Type B pancreatic cell (in vitro differentiated cells): ENCODE data around the gene MTMR3. TPM values are rescaled to one million over a fixed set of nuclear protein-coding genes. Genes with fewer than 3 reads are reported as not detected.

ENCODE experiments used
- DNase-seq: peaks from one replicate; pipeline ENCODE4 v3.0.0; 2021; ENCODE audit warnings: mixed read lengths; ENCODE audit not compliant: unreplicated experiment; ENCODE audit errors: extremely low spot score
- H3K27ac Mint-ChIP-seq: 2 replicates; pipeline ENCODE4 v1.8.0; 2021; ENCODE audit warnings: mild to moderate bottlenecking, mixed read lengths
- H3K27me3 Mint-ChIP-seq: 2 replicates; pipeline ENCODE4 v1.8.0; 2021; ENCODE audit warnings: mixed read lengths
- H3K36me3 Mint-ChIP-seq: 2 replicates; pipeline ENCODE4 v1.8.0; 2021; ENCODE audit warnings: mixed read lengths
- H3K4me1 Mint-ChIP-seq: one replicate; pipeline ENCODE4 v1.8.0; 2021; ENCODE audit warnings: mixed read lengths; ENCODE audit not compliant: unreplicated experiment
- H3K4me3 Mint-ChIP-seq: 2 replicates; pipeline ENCODE4 v1.8.0; 2021; ENCODE audit warnings: mild to moderate bottlenecking, mixed read lengths
- H3K9me3 Mint-ChIP-seq: 2 replicates; pipeline ENCODE4 v1.8.0; 2021; ENCODE audit warnings: mixed read lengths
- total RNA-seq: library from RNA; stranded (reverse); gene quantifications from 2 replicates; pipeline ENCODE4 v1.2.1, GENCODE V29; 2021; ENCODE audit warnings: low replicate concordance
- TF ChIP-seq, protein P1 (sequence below): fragments of 200-600 bp; sonication (generic); conservative IDR thresholded peaks from 2 replicates; pipeline ENCODE4 v1.5.0; 2021; ENCODE audit warnings: antibody characterized with exemption, mild to moderate bottlenecking

Gene MTMR3
- total RNA-seq, 1 donor from 2014 or later = 54.3 TPM

DNA sequence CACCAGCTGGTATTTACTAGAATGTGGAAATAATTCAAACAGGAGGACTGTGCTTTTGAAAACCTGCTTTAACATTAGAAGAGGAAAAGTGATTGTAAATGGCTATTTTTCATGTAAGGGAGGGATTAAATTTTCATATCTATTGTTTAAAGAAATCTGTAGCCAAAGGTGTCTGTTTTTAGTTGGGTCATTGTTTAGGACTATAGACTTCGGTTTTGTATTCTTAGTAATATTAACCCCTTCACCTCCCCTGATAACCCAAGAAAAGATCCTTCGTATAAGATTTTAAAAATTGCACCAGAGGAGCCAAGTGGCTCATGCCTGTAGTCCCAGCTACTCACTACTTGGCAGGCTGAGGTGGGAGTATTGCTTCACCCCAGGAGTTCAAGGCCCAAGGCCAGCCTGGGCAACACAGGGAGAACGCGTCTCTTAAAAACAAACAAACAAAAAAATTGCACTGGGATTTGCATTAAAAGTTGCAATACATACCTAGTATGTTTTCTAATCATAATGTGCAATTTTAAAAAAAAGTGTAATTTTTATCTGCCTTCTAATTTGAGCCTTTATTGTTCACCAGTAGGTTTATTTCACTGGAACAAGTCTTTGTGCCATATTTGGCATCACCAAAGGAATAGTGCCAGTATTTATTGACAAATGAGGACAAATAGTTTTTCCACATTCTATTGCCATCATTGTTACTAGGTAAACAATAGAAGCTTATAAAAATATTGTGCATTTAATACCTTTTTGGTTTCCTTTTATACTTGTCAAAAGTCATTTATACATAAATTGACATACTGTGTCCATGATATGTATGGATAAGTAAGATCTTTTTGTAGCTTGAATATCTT is 34.3 kb downstream of the MTMR3 start:
- H3K27ac Mint-ChIP-seq = no peak overlapping the region
- peaks cover 7% of the 10 kb centered on the region for H3K9me3 Mint-ChIP-seq
- H3K27me3 Mint-ChIP-seq = no peaks in the 10 kb centered on the region
- TF ChIP-seq, protein P1, sequence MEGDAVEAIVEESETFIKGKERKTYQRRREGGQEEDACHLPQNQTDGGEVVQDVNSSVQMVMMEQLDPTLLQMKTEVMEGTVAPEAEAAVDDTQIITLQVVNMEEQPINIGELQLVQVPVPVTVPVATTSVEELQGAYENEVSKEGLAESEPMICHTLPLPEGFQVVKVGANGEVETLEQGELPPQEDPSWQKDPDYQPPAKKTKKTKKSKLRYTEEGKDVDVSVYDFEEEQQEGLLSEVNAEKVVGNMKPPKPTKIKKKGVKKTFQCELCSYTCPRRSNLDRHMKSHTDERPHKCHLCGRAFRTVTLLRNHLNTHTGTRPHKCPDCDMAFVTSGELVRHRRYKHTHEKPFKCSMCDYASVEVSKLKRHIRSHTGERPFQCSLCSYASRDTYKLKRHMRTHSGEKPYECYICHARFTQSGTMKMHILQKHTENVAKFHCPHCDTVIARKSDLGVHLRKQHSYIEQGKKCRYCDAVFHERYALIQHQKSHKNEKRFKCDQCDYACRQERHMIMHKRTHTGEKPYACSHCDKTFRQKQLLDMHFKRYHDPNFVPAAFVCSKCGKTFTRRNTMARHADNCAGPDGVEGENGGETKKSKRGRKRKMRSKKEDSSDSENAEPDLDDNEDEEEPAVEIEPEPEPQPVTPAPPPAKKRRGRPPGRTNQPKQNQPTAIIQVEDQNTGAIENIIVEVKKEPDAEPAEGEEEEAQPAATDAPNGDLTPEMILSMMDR = no peak
- no peak for DNase-seq
- H3K36me3 Mint-ChIP-seq = peaks cover 1% of the 10 kb centered on the region
- peaks cover 29% of the 10 kb centered on the region for H3K4me1 Mint-ChIP-seq
- no peak overlapping the region for H3K4me3 Mint-ChIP-seq

DNA sequence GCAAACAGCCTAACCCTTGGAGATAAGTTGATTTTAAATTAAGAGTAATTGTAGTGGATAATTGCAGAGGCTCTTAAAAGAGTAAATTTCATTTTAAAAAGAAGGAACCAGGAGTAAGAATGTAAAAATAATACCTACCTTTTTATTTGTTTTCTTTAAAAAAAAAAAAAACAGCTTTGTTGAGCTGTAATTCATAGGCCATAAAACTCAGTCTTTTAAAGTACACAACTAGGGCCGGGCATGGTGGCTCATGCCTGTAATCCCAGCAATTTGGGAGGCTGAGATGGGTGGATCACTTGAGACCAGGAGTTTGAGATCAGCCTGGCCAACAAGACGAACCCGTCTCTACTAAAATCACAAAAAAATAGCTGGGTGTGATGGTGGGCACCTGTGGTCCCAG is 42.4 kb downstream of the MTMR3 start:
- DNase-seq = no peak
- no peak overlapping the region for H3K4me3 Mint-ChIP-seq
- TF ChIP-seq, protein P1 = no peak
- H3K27ac Mint-ChIP-seq = no peak overlapping the region
- no peaks in the 10 kb centered on the region for H3K4me1 Mint-ChIP-seq
- peaks cover 14% of the 10 kb centered on the region for H3K36me3 Mint-ChIP-seq
- H3K9me3 Mint-ChIP-seq = peaks cover 6% of the 10 kb centered on the region
- H3K27me3 Mint-ChIP-seq = no peaks in the 10 kb centered on the region

DNA sequence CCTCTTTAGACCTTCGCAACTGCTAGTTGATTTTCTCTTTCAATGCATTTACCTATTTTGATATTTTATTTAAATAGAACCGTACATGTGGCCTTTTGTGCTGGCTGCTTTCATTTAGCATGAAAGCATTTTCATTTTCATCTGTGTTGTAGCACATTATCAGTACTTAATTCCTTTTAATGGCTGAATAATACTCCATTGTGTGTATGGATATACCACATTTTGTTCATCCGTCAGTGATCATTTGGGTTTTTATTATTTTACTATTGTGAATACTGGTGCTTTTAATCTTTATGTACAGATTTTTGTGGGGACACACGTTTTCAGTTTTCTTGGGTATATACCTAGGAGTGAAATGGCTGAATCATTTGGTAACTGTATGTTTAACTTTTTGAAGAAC is 43.1 kb downstream of the MTMR3 start:
- Mint-ChIP-seq H3K9me3 (peaks cover 6% of the 10 kb centered on the region), H3K4me1 (no peaks in the 10 kb centered on the region), H3K4me3 (no peak overlapping the region), H3K27me3 (no peaks in the 10 kb centered on the region), H3K27ac (no peak overlapping the region), H3K36me3 (peaks cover 14% of the 10 kb centered on the region)
- TF ChIP-seq, protein P1 = no peak
- no peak for DNase-seq

DNA sequence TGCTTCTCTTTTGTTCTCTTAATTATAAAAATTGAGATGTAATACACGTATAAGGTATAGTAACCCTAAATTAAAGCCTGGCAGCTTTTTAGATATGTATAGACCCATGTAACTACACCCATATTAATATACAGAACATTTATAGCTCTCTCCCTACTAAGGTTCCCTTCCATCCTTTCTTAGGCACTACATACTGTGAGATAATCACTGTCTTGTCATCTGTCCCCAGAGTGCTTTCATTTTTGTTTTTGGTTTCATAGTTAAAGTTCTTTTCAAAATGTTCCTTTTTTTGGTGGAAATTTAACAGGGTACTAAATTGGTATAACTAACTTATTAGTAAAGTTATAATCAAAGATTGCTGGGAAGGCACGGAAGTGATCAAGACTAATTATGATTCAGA is 49.2 kb downstream of the MTMR3 start:
- H3K27ac Mint-ChIP-seq = no peak overlapping the region
- no peaks in the 10 kb centered on the region for H3K27me3 Mint-ChIP-seq
- H3K4me3 Mint-ChIP-seq = no peak overlapping the region
- DNase-seq = no peak
- H3K9me3 Mint-ChIP-seq = no peaks in the 10 kb centered on the region
- H3K4me1 Mint-ChIP-seq = peaks cover 5% of the 10 kb centered on the region
- peaks cover 5% of the 10 kb centered on the region for H3K36me3 Mint-ChIP-seq
- TF ChIP-seq, protein P1 = no peak

DNA sequence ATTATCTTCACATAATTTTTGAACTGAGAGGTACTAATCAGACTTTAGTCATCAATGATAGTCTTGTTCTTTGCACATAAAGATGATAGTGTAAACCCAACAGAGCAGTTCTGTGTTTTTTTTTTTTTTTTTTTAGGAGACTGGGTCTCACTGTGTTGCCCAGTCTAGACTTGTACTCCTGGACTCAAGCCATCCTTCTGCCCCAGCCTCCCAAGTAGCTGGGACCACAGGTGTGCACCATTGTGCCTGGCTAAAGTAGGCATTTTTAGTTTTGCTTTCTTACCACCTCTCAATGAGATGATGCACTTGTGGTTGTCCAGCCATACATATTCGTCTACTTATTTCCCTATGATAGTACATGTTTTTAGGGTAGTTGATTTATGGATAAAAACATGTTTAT is 50.6 kb downstream of the MTMR3 start:
- Mint-ChIP-seq H3K27ac (no peak overlapping the region), H3K4me3 (no peak overlapping the region)
- TF ChIP-seq, protein P1 = no peak

More for the DNA sequence above, 50.6 kb downstream of the MTMR3 start:
- Mint-ChIP-seq H3K4me1 (peaks cover 5% of the 10 kb centered on the region), H3K27me3 (no peaks in the 10 kb centered on the region), H3K36me3 (peaks cover 5% of the 10 kb centered on the region), H3K9me3 (no peaks in the 10 kb centered on the region)
- no peak for DNase-seq
